IMR-90 (cell line): ENCODE data around the gene CCDC97. TPM values are rescaled to one million over a fixed set of nuclear protein-coding genes. Genes with fewer than 3 reads are reported as not detected.

Experiments
- ATAC-seq: fragments of 200-7000 bp; cut with Tn5 transposase; 2 replicates; pipeline ENCODE4 v1.9.1; 2020; ENCODE audit warnings: low read depth, mild to moderate bottlenecking, moderate library complexity
- BruUV-seq: library from RNA; stranded (reverse); fragments of 400-500 nt; replicated peaks from 2 replicates; lab custom pipeline; 2021; lab: Mats Ljungman, UMichigan
- CTCF ChIA-PET: fragments of 300-600 bp; formaldehyde crosslinking; extraction: SDS; loops from one replicate; lab custom pipeline; 2021; ENCODE audit warnings: antibody characterized with exemption; lab: Yijun Ruan, JAX
- POLR2A ChIA-PET: fragments of 300-600 bp; sonication (Branson Sonifier 250); formaldehyde crosslinking; loops from one replicate; lab custom pipeline; 2022; ENCODE audit warnings: antibody characterized with exemption; ENCODE audit not compliant: unreplicated experiment; lab: Charles Lee
- DNase-seq: peaks from one replicate; pipeline ENCODE4 v3.0.0; 2013
- H2AFZ ChIP-seq: replicated peaks from 2 replicates; pipeline ENCODE3; 2013; ENCODE audit warnings: low read length, mild to moderate bottlenecking; ENCODE audit not compliant: poor library complexity
- H2AK5ac ChIP-seq: 2 replicates; pipeline ENCODE4 v1.6.1; 2013; ENCODE audit warnings: low read depth, low read length, inconsistent platforms
- H2AK9ac ChIP-seq: replicated peaks from 2 replicates; pipeline ENCODE3; 2013; ENCODE audit warnings: mild to moderate bottlenecking, low read depth, low read length, moderate library complexity; ENCODE audit not compliant: poor library complexity
- H2BK120ac ChIP-seq: 2 replicates; pipeline ENCODE4 v1.6.1; 2013; ENCODE audit warnings: low read depth, low read length, inconsistent platforms
- H2BK15ac ChIP-seq: 3 replicates; pipeline ENCODE4 v1.6.1; 2013; ENCODE audit warnings: low read depth, low read length, inconsistent platforms
- H2BK20ac ChIP-seq: 2 replicates; pipeline ENCODE4 v1.6.1; 2013; ENCODE audit warnings: low read depth, mild to moderate bottlenecking, inconsistent platforms, low read length, moderate library complexity
- H2BK5ac ChIP-seq: 2 replicates; pipeline ENCODE4 v1.6.1; 2013; ENCODE audit warnings: mild to moderate bottlenecking, low read depth, low read length, inconsistent platforms; ENCODE audit not compliant: poor library complexity, severe bottlenecking
- H3K14ac ChIP-seq: replicated peaks from 2 replicates; pipeline ENCODE4 v1.6.1; 2013; ENCODE audit warnings: low read depth, low read length, inconsistent platforms
- H3K18ac ChIP-seq: 2 replicates; pipeline ENCODE4 v1.6.1; 2013; ENCODE audit warnings: low read depth, low read length, control low read depth
- H3K23ac ChIP-seq: 2 replicates; pipeline ENCODE4 v1.6.1; 2013; ENCODE audit warnings: low read depth, low read length, inconsistent platforms
- H3K27ac ChIP-seq: 2 replicates; pipeline ENCODE4 v1.5.1; 2013; ENCODE audit warnings: mild to moderate bottlenecking, control low read depth, low read length; ENCODE audit not compliant: insufficient read depth
- H3K27me3 ChIP-seq: 2 replicates; pipeline ENCODE4 v1.6.1; 2013; ENCODE audit warnings: low read length; ENCODE audit not compliant: control insufficient read depth, insufficient read depth
- H3K36me3 ChIP-seq: 2 replicates; pipeline ENCODE4 v1.6.1; 2013; ENCODE audit warnings: low read length, mixed read lengths; ENCODE audit not compliant: control insufficient read depth, insufficient read depth
- H3K4ac ChIP-seq: 2 replicates; pipeline ENCODE4 v1.6.1; 2013; ENCODE audit warnings: low read depth, low read length, inconsistent platforms
- H3K4me1 ChIP-seq: 2 replicates; pipeline ENCODE4 v1.6.1; 2013; ENCODE audit warnings: low read length, mixed read lengths; ENCODE audit not compliant: control insufficient read depth, insufficient read depth
- H3K4me2 ChIP-seq: 2 replicates; pipeline ENCODE4 v1.6.1; 2013; ENCODE audit warnings: low read depth, mild to moderate bottlenecking, control low read depth, low read length, moderate library complexity
- H3K4me3 ChIP-seq: 2 replicates; pipeline ENCODE4 v1.5.1; 2013; ENCODE audit warnings: low read depth, mild to moderate bottlenecking, control low read depth, low read length, moderate library complexity; ENCODE audit not compliant: insufficient read depth
- H3K56ac ChIP-seq: 2 replicates; pipeline ENCODE4 v1.6.1; 2013; ENCODE audit warnings: low read length, inconsistent platforms; ENCODE audit not compliant: insufficient read depth; ENCODE audit errors: extremely low read depth
- H3K79me1 ChIP-seq, 2 experiments: 2 replicates each; pipeline ENCODE4 v1.6.1; 2013; ENCODE audit warnings: low read length in 2 of 2, inconsistent platforms in 1 of 2, low read depth in 1 of 2
- H3K9ac ChIP-seq: 2 replicates; pipeline ENCODE4 v1.6.1; 2013; ENCODE audit warnings: low read depth, low read length, control low read depth
- H3K9me1 ChIP-seq: 2 replicates; pipeline ENCODE4 v1.6.1; 2013; ENCODE audit warnings: low read length, inconsistent platforms; ENCODE audit not compliant: insufficient read depth
- H3K9me3 ChIP-seq: 2 replicates; pipeline ENCODE4 v1.6.1; 2013; ENCODE audit warnings: low read length; ENCODE audit not compliant: control insufficient read depth, insufficient read depth
- H4K20me1 ChIP-seq: 2 replicates; pipeline ENCODE4 v1.6.1; 2013; ENCODE audit warnings: low read length, inconsistent platforms; ENCODE audit not compliant: insufficient read depth
- H4K5ac ChIP-seq: 2 replicates; pipeline ENCODE4 v1.6.1; 2013; ENCODE audit warnings: mild to moderate bottlenecking, low read depth, low read length, control low read depth
- H4K8ac ChIP-seq, 2 experiments: 2 replicates each; pipeline ENCODE4 v1.6.1; 2013; ENCODE audit warnings: low read depth in 2 of 2, low read length in 2 of 2, control low read depth in 1 of 2, inconsistent platforms in 1 of 2
- H4K91ac ChIP-seq: 2 replicates; pipeline ENCODE4 v1.6.1; 2013; ENCODE audit warnings: low read depth, low read length, inconsistent platforms; ENCODE audit not compliant: insufficient read depth
- CHD1 ChIP-seq: IDR thresholded peaks from 2 replicates; pipeline ENCODE4 v1.6.1; 2012; ENCODE audit warnings: low read depth, low read length, improper control_type of control experiment
- CTCF ChIP-seq: conservative IDR thresholded peaks from 2 replicates; pipeline ENCODE4 v1.5.1; 2012; ENCODE audit warnings: mild to moderate bottlenecking, low read depth, low read length, improper control_type of control experiment
- FOS ChIP-seq: fragments of 150-350 bp; IDR thresholded peaks from 2 replicates; pipeline ENCODE4 v1.6.1; 2016; ENCODE audit warnings: low read depth, low read length
- MAFK ChIP-seq: IDR thresholded peaks from 2 replicates; pipeline ENCODE4 v1.6.1; 2012; ENCODE audit warnings: low read depth, low read length, improper control_type of control experiment
- MAZ ChIP-seq: IDR thresholded peaks from 2 replicates; pipeline ENCODE4 v1.6.1; 2012; ENCODE audit warnings: low read depth, mild to moderate bottlenecking, low read length, improper control_type of control experiment, moderate library complexity, borderline replicate concordance
- POLR2A ChIP-seq: IDR thresholded peaks from 2 replicates; pipeline ENCODE4 v1.6.1; 2012; ENCODE audit warnings: mild to moderate bottlenecking, low read depth, low read length
- RAD21 ChIP-seq: IDR thresholded peaks from 2 replicates; pipeline ENCODE4 v1.6.1; 2012; ENCODE audit warnings: low read length, improper control_type of control experiment
- RCOR1 ChIP-seq: IDR thresholded peaks from 2 replicates; pipeline ENCODE4 v1.6.1; 2012; ENCODE audit warnings: mild to moderate bottlenecking, low read length, improper control_type of control experiment; ENCODE audit not compliant: insufficient replicate concordance
- RFX5 ChIP-seq: IDR thresholded peaks from 2 replicates; pipeline ENCODE4 v1.8.0; 2012; ENCODE audit warnings: low read depth, mild to moderate bottlenecking, low read length, moderate library complexity
- SMC3 ChIP-seq: fragments of 150-350 bp; IDR thresholded peaks from 2 replicates; pipeline ENCODE4 v1.6.1; 2016; ENCODE audit warnings: low read depth, mild to moderate bottlenecking, antibody characterized with exemption, low read length, moderate library complexity
- USF2 ChIP-seq: fragments of 150-350 bp; IDR thresholded peaks from 2 replicates; pipeline ENCODE4 v1.6.1; 2017; ENCODE audit warnings: mild to moderate bottlenecking, antibody characterized with exemption, low read length, low read depth
- WGBS, 2 experiments: methylation state at CpG; one replicate each; pipeline versions ENCODE4 v1.1.5 to v1.1.7; 2013; ENCODE audit warnings: missing lambda C conversion rate in 2 of 2; ENCODE audit not compliant: insufficient read length in 1 of 2; ENCODE audit errors: extremely low coverage in 2 of 2; 5-methylcytosine and 5-hydroxymethylcytosine counted together
- dilution Hi-C: fragments of 300-500 bp; cut with HindIII; formaldehyde crosslinking; loops from one replicate; pipeline ENCODE4 v1.14.3; 2018; ENCODE audit warnings: low sequenced_read_pairs; ENCODE audit not compliant: unreplicated experiment
- in situ Hi-C: fragments of 300-500 bp; cut with MboI; formaldehyde crosslinking; loops from 3 replicates; pipeline ENCODE4 v1.14.3; 2019; ENCODE audit warnings: low sequenced_read_pairs, inconsistent platforms, mixed read lengths
- intact Hi-C: fragments of 100-400 bp; cut with micrococcal nuclease; formaldehyde crosslinking; loops from 2 replicates; pipeline ENCODE4 v1.10.0; 2022
- polyA plus RNA-seq, 3 experiments: library from polyadenylated mRNA; depleted of rRNA; stranded (reverse); fragments of >200 nt; gene quantifications; 2 replicates each; pipeline ENCODE4 v1.2.3, GENCODE V29; 2012; ENCODE audit warnings: low replicate concordance in 1 of 3
- total RNA-seq: library from RNA; depleted of rRNA; stranded (reverse); fragments of >200 nt; gene quantifications from 2 replicates; pipeline ENCODE4 v1.2.3, GENCODE V29; 2012

Gene CCDC97
- total and polyA plus RNA-seq, 2 of the 4 experiments (the other 2 are of a cell fraction), result 4.1 to 11.0 TPM

- Histone ChIP-seq H2BK120ac (no peak overlapping the region), H3K18ac (no peak overlapping the region), H3K9ac (no peak overlapping the region), H4K91ac (no peak overlapping the region), H2AK5ac (no peak overlapping the region), H2BK20ac (no peak overlapping the region), H3K27ac (no peak overlapping the region), H3K4me3 (no peak overlapping the region), H2AFZ (no peak overlapping the region), H3K9me3 (no peaks in the 10 kb centered on the region), H4K8ac (no peak overlapping the region), H4K20me1 (peaks cover 57% of the 10 kb centered on the region), H3K79me1 (peaks cover 18 to 68% of the 10 kb centered on the region in 2 experiments), H3K9me1 (peaks cover 23% of the 10 kb centered on the region), H3K4ac (no peak overlapping the region), H3K56ac (no peak overlapping the region), H2AK9ac (peak overlapping the region; percentile 1), H2BK15ac (no peak overlapping the region), H2BK5ac (no peak overlapping the region), H4K5ac (no peak overlapping the region), H3K27me3 (no peaks in the 10 kb centered on the region), H3K4me1 (peaks cover 31% of the 10 kb centered on the region), H3K36me3 (peaks cover 53% of the 10 kb centered on the region), H3K23ac (no peak overlapping the region), H3K4me2 (no peak overlapping the region), H3K14ac (no peak overlapping the region)
- 100% methylated on average over 2 of the region's 11 CpGs; no CpG with 5 or more reads in 1 of the 2 experiments for WGBS, 2 experiments
- ATAC-seq (no peak), DNase-seq (no peak)
- intact Hi-C loops (no loop called here), in situ Hi-C loops (no loop called here), dilution Hi-C loops (no loop called here)
- POLR2A ChIA-PET, result no interaction called here
- CTCF ChIA-PET, result no interaction called here
- no TSS peak for BruUV-seq
- TF ChIP-seq RCOR1 (no peak), USF2 (no peak), FOS (no peak), SMC3 (no peak), MAZ (no peak), CHD1 (no peak), POLR2A (no peak), RAD21 (no peak), MAFK (no peak), CTCF (no peak), RFX5 (no peak)
These were observed 10.2 kb downstream of the CCDC97 start for GRCh38 chr19:41320185-41320518.
